Neural progenitor cell (in vitro differentiated cells): ENCODE results near the gene OLFM1.

Experiments used
- CTCF ChIP-seq: fragments of 200-600 bp; sonication (generic); IDR thresholded peaks from 2 replicates; pipeline ENCODE4 v1.5.1; 2017; ENCODE audit warnings: antibody characterized with exemption, mild to moderate bottlenecking
- EZH2 ChIP-seq: fragments of 200-600 bp; sonication (generic); IDR thresholded peaks from 2 replicates; pipeline ENCODE4 v1.6.1; 2017; ENCODE audit warnings: antibody characterized with exemption, mild to moderate bottlenecking, moderate library complexity

- TF ChIP-seq CTCF (no peak), EZH2 (no peak)
Measured at GRCh38 chr9:135157856-135158563, 70.5 kb downstream of the OLFM1 start.
